ENCODE measurements around the gene RTKN2.

Gene RTKN2

DNA sequence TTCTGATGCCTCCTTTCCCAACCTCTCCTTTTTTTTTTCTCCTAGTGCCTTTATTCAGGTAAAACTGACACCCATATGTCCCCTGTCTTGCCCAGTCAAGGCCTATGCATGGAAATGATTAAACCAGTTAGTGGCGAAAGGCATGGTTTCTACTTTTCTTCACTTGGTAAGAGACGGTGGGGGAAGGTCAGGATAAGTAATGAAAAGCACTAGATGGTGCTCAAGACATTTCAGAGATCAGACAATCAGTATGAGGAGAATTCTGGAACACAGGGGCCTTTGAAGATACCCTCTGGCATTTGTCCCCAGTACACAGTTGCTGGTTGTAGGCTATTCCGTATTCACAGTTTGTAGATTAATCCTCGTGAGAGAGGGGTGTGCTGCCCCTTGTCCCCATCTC lies 121.2 kb downstream of the RTKN2 start:
- Histone ChIP-seq H3K27me3 (ENCODE audit: low read length) (no peaks in the 10 kb centered on the region), H3K9ac (ENCODE audit: low read length) (no peak overlapping the region), H3K36me3 (ENCODE audit: low read length) (no peaks in the 10 kb centered on the region), H2AFZ (ENCODE audit: low read depth, low read length, severe bottlenecking) (no peak overlapping the region), H3K27ac (ENCODE audit: low read depth, low read length) (no peak overlapping the region), H3K4me3 (ENCODE audit: insufficient read depth, low read length, poor library complexity, severe bottlenecking) (no peak overlapping the region), H3F3A (ENCODE audit: insufficient read depth) (no peaks in the 10 kb centered on the region), H3K9me2 (replicated peaks; ENCODE audit: insufficient read depth, low read length) (no peaks in the 10 kb centered on the region), H3K9me3 (ENCODE audit: insufficient read depth, low read length) (peaks cover 5% of the 10 kb centered on the region; the same call in 1 of the 2 replicates), H3K79me2 (ENCODE audit: insufficient read depth, low read length) (no peaks in the 10 kb centered on the region), H4K20me1 (ENCODE audit: low read depth, low read length) (no peaks in the 10 kb centered on the region), H3K4me2 (ENCODE audit: low read depth, low read length, poor library complexity, severe bottlenecking) (no peak overlapping the region)
- TF ChIP-seq, protein P1, sequence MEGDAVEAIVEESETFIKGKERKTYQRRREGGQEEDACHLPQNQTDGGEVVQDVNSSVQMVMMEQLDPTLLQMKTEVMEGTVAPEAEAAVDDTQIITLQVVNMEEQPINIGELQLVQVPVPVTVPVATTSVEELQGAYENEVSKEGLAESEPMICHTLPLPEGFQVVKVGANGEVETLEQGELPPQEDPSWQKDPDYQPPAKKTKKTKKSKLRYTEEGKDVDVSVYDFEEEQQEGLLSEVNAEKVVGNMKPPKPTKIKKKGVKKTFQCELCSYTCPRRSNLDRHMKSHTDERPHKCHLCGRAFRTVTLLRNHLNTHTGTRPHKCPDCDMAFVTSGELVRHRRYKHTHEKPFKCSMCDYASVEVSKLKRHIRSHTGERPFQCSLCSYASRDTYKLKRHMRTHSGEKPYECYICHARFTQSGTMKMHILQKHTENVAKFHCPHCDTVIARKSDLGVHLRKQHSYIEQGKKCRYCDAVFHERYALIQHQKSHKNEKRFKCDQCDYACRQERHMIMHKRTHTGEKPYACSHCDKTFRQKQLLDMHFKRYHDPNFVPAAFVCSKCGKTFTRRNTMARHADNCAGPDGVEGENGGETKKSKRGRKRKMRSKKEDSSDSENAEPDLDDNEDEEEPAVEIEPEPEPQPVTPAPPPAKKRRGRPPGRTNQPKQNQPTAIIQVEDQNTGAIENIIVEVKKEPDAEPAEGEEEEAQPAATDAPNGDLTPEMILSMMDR (IDR thresholded peaks at IDR 0.05; ENCODE audit: insufficient read depth, low read length, poor library complexity, severe bottlenecking) = no peak
- TF ChIP-seq EZH2phosphoT487 (conservative IDR thresholded peaks at IDR 0.05; ENCODE audit: low read length) = no peak

DNA sequence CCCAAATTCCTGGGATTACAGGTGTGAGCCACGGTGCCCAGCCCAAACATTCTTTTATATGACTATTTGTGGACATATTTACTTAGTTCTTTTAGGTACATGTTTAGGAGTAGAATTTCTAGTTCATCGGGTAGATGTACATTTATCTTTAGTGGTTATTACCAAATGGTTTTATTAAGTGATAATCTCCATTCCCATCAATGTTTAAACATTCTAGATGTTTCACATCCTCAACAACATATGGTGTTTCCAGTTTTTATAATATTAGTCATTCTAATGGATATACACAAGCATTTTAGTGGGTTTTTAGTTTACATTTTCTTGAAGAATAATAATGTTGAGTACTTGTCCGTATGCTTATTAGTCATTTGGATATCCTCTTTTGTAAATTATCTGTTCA lies 131.7 kb downstream of the RTKN2 start:
- H4K20me1 ChIP-seq (ENCODE audit: low read depth, low read length) = no peaks in the 10 kb centered on the region
- no peak overlapping the region for H3K9ac ChIP-seq (ENCODE audit: low read length)
- H3K27ac ChIP-seq (ENCODE audit: low read depth, low read length) = no peak overlapping the region
- no peaks in the 10 kb centered on the region for H3F3A ChIP-seq (ENCODE audit: insufficient read depth)
- H3K36me3 ChIP-seq (ENCODE audit: low read length) = no peaks in the 10 kb centered on the region
- no peaks in the 10 kb centered on the region for H3K79me2 ChIP-seq (ENCODE audit: insufficient read depth, low read length)
- no peaks in the 10 kb centered on the region for H3K9me2 ChIP-seq (replicated peaks; ENCODE audit: insufficient read depth, low read length)
- H2AFZ ChIP-seq (ENCODE audit: low read depth, low read length, severe bottlenecking) = no peak overlapping the region
- H3K9me3 ChIP-seq (ENCODE audit: insufficient read depth, low read length) = no peaks in the 10 kb centered on the region
- no peaks in the 10 kb centered on the region for H3K27me3 ChIP-seq (ENCODE audit: low read length)
- H3K4me2 ChIP-seq (ENCODE audit: low read depth, low read length, poor library complexity, severe bottlenecking) = no peak overlapping the region
- TF ChIP-seq, protein P1 (IDR thresholded peaks at IDR 0.05; ENCODE audit: insufficient read depth, low read length, poor library complexity, severe bottlenecking) = no peak
- no peak for TF ChIP-seq EZH2phosphoT487 (conservative IDR thresholded peaks at IDR 0.05; ENCODE audit: low read length)
- H3K4me3 ChIP-seq (ENCODE audit: insufficient read depth, low read length, poor library complexity, severe bottlenecking) = no peak overlapping the region

DNA sequence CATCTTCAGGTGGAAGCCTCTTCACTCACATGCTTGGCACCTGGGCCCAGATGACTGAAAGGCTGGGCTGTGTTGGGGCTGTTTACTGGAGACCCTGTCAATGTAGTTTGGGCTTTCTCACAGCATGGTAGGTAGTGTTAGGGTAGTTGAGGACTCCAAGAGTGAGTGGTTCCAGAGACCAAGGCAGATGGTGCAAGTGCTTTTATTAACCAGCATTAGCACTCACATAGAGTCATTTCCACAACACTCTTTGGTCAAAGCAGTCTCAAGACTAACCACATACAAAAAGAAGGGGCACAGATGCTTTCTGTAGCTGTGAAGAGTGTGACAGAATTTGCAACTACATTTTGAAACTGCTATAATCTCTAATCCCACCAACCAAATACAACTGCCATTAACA lies 135.0 kb downstream of the RTKN2 start:
- Histone ChIP-seq H3K79me2 (ENCODE audit: insufficient read depth, low read length) (no peaks in the 10 kb centered on the region), H2AFZ (ENCODE audit: low read depth, low read length, severe bottlenecking) (no peak overlapping the region), H3K4me3 (ENCODE audit: insufficient read depth, low read length, poor library complexity, severe bottlenecking) (no peak overlapping the region), H3K27me3 (ENCODE audit: low read length) (no peaks in the 10 kb centered on the region), H3K9me3 (ENCODE audit: insufficient read depth, low read length) (no peaks in the 10 kb centered on the region), H3K27ac (ENCODE audit: low read depth, low read length) (no peak overlapping the region), H3K9me2 (replicated peaks; ENCODE audit: insufficient read depth, low read length) (no peaks in the 10 kb centered on the region), H3K4me2 (ENCODE audit: low read depth, low read length, poor library complexity, severe bottlenecking) (no peak overlapping the region), H3K9ac (ENCODE audit: low read length) (no peak overlapping the region), H3F3A (ENCODE audit: insufficient read depth) (no peaks in the 10 kb centered on the region), H4K20me1 (ENCODE audit: low read depth, low read length) (no peaks in the 10 kb centered on the region), H3K36me3 (ENCODE audit: low read length) (no peaks in the 10 kb centered on the region)
- no peak for TF ChIP-seq EZH2phosphoT487 (conservative IDR thresholded peaks at IDR 0.05; ENCODE audit: low read length)
- TF ChIP-seq, protein P1 (IDR thresholded peaks at IDR 0.05; ENCODE audit: insufficient read depth, low read length, poor library complexity, severe bottlenecking) = no peak

All from SU-DHL-6 (cell line).